Measurements from ENCODE around the gene EHMT1. TPM values are rescaled to one million over a fixed set of nuclear protein-coding genes. Genes with fewer than 3 reads are reported as not detected.

The EHMT1 gene
- total RNA-seq, 2 donors from 2014 or later: 137 to 139 TPM

DNA sequence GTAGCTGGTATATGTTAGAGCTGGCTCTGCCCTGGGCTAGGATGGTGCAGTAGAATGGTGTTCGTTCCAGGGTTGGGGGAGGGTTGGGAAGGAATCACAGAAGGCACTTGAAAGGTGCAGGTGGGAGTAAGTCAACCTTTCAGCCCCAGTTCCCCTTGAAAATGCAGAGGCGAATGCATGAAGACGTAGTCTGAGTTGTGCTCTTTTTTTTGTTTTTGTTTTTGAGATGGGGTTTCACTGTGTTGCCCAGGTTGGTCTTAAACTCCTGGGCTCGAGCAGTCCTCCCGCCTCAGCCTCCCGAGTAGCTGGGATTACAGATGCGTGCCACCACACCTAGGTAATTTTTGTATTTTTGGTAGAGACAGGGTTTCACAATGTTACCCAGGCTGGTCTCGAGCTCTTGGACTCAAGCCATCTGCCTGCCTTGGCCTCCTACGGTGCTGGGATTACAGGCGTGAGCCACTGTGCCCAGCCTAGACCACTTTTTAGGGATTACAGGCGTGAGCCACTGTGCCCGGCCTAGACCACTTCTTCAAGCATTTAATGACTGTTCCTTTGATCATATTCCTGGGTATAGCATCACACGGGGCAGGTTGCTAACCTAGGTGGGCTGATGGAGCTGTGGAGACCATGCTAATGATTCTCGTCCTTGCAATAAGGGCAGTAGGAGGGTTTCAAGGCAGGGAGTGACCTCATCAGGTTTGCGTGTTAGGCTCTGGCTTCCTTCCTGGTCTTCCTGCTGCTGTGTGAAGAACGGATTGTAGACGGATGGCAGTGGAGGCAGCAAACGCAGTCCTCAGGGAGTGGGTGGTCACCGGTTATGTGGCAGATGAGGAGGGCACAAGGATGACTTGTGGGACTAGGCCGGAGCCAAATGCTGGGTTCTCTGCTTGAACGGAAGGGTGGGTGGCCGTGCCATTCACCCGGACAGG lies 13.7 kb downstream of the EHMT1 start:
- WGBS, 2 experiments (ENCODE audit: insufficient coverage in 1 of 2, insufficient read length in 1 of 2): 90 to 95% methylated on average over 17 to 23 of the region's 23 CpGs
- H3K9me3 Mint-ChIP-seq: no peaks in the 10 kb centered on the region
- H3K36me3 Mint-ChIP-seq (ENCODE audit: low read depth): peaks cover 15% of the 10 kb centered on the region
- no peaks in the 10 kb centered on the region for H3K4me1 ChIP-seq (ENCODE audit: control insufficient read depth, insufficient read depth, low read length)
- H3K4me3 Mint-ChIP-seq: no peak overlapping the region
- peak overlapping the region; percentile 27 for H3K27ac Mint-ChIP-seq
- H3K27ac ChIP-seq (ENCODE audit: low read depth, low read length): no peak overlapping the region
- no peaks in the 10 kb centered on the region for H3K36me3 ChIP-seq (ENCODE audit: control insufficient read depth, insufficient read depth, low read length)
- no peak for DNase-seq
- no peaks in the 10 kb centered on the region for H3K9me3 ChIP-seq (ENCODE audit: control insufficient read depth, low read length)
- H3K9ac ChIP-seq (ENCODE audit: extremely low read depth, low read length, poor library complexity, severe bottlenecking): no peak overlapping the region
- H3K4me3 ChIP-seq (ENCODE audit: low read length): no peak overlapping the region
- H3K27me3 Mint-ChIP-seq (ENCODE audit: insufficient read depth): no peaks in the 10 kb centered on the region
- no peaks in the 10 kb centered on the region for H3K27me3 ChIP-seq (ENCODE audit: control insufficient read depth, insufficient read depth, low read length, poor library complexity, severe bottlenecking)
- TF ChIP-seq, protein P1, sequence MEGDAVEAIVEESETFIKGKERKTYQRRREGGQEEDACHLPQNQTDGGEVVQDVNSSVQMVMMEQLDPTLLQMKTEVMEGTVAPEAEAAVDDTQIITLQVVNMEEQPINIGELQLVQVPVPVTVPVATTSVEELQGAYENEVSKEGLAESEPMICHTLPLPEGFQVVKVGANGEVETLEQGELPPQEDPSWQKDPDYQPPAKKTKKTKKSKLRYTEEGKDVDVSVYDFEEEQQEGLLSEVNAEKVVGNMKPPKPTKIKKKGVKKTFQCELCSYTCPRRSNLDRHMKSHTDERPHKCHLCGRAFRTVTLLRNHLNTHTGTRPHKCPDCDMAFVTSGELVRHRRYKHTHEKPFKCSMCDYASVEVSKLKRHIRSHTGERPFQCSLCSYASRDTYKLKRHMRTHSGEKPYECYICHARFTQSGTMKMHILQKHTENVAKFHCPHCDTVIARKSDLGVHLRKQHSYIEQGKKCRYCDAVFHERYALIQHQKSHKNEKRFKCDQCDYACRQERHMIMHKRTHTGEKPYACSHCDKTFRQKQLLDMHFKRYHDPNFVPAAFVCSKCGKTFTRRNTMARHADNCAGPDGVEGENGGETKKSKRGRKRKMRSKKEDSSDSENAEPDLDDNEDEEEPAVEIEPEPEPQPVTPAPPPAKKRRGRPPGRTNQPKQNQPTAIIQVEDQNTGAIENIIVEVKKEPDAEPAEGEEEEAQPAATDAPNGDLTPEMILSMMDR (conservative IDR thresholded peaks at IDR 0.05): no peak
- H3K4me1 Mint-ChIP-seq: peaks cover 15% of the 10 kb centered on the region

DNA sequence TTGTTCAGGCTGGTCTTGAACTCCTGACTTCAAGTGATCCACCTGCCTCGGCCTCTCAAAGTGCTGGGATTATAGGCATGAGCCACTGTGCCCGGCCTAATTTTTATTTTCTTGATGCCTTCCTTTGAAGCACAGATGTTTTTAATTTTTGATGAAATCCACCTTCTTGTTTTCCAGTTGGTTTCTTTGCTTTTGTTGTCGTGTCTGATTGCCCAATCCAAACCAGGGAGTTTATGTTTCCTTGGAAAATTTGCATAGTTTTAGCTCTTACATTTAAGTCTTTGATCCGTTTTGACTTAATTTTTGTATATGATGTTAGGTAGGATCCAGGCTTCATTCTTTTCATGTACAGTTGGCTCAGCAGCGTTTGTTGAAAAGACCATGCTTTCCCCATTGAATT lies 15.2 kb downstream of the EHMT1 start:
- H3K4me1 Mint-ChIP-seq: peaks cover 12% of the 10 kb centered on the region
- no peak overlapping the region for H3K27ac ChIP-seq (ENCODE audit: low read depth, low read length)
- TF ChIP-seq, protein P1 (conservative IDR thresholded peaks at IDR 0.05): no peak
- 94% methylated on average over 4 to 5 of the region's 5 CpGs for WGBS, 2 experiments (ENCODE audit: insufficient coverage in 1 of 2, insufficient read length in 1 of 2)
- H3K4me3 ChIP-seq (ENCODE audit: low read length): no peak overlapping the region
- H3K4me3 Mint-ChIP-seq: no peak overlapping the region
- no peaks in the 10 kb centered on the region for H3K27me3 Mint-ChIP-seq (ENCODE audit: insufficient read depth)
- no peaks in the 10 kb centered on the region for H3K27me3 ChIP-seq (ENCODE audit: control insufficient read depth, insufficient read depth, low read length, poor library complexity, severe bottlenecking)
- H3K36me3 Mint-ChIP-seq (ENCODE audit: low read depth): peaks cover 22% of the 10 kb centered on the region
- no peak for DNase-seq
- H3K36me3 ChIP-seq (ENCODE audit: control insufficient read depth, insufficient read depth, low read length): peaks cover 6% of the 10 kb centered on the region
- peak overlapping the region; percentile 20 for H3K27ac Mint-ChIP-seq
- H3K9me3 ChIP-seq (ENCODE audit: control insufficient read depth, low read length): no peaks in the 10 kb centered on the region
- no peaks in the 10 kb centered on the region for H3K4me1 ChIP-seq (ENCODE audit: control insufficient read depth, insufficient read depth, low read length)
- H3K9ac ChIP-seq (ENCODE audit: extremely low read depth, low read length, poor library complexity, severe bottlenecking): no peak overlapping the region
- H3K9me3 Mint-ChIP-seq: no peaks in the 10 kb centered on the region

DNA sequence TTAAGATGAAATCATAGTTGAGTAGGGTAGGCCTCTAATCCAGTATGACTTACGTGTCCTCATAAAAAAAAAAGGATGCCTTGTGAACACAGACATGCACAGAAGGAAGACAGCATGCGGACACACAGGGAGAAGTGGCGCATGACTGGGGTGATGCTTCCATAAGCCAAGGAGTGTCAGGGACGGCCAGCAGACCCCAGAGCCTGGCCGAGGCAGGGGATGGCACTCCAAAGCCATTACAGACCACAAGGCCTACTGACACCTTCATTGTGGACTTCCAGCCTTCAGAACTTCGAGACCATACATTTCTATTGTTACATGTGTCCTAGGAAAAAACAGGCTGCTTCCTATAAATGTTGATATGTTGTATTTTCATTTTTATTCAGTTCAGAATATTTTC lies 19.9 kb downstream of the EHMT1 start:
- Histone ChIP-seq H3K9me3 (ENCODE audit: control insufficient read depth, low read length) (no peaks in the 10 kb centered on the region), H3K4me1 (ENCODE audit: control insufficient read depth, insufficient read depth, low read length) (no peaks in the 10 kb centered on the region), H3K27me3 (ENCODE audit: control insufficient read depth, insufficient read depth, low read length, poor library complexity, severe bottlenecking) (no peaks in the 10 kb centered on the region), H3K27ac (ENCODE audit: low read depth, low read length) (no peak overlapping the region), H3K4me3 (ENCODE audit: low read length) (no peak overlapping the region), H3K36me3 (ENCODE audit: control insufficient read depth, insufficient read depth, low read length) (peaks cover 13% of the 10 kb centered on the region), H3K9ac (ENCODE audit: extremely low read depth, low read length, poor library complexity, severe bottlenecking) (no peak overlapping the region)
- peaks cover 29% of the 10 kb centered on the region for H3K36me3 Mint-ChIP-seq (ENCODE audit: low read depth)
- DNase-seq: no peak
- no peak overlapping the region for H3K27ac Mint-ChIP-seq
- no peaks in the 10 kb centered on the region for H3K4me1 Mint-ChIP-seq
- no peaks in the 10 kb centered on the region for H3K27me3 Mint-ChIP-seq (ENCODE audit: insufficient read depth)
- H3K9me3 Mint-ChIP-seq: no peaks in the 10 kb centered on the region
- TF ChIP-seq, protein P1 (conservative IDR thresholded peaks at IDR 0.05): no peak
- no peak overlapping the region for H3K4me3 Mint-ChIP-seq
- WGBS, 2 experiments (ENCODE audit: insufficient coverage in 1 of 2, insufficient read length in 1 of 2): 96 to 100% methylated on average over 4 to 6 of the region's 6 CpGs
